ENCODE measurements around the gene ANKRD12. TPM values are rescaled to one million over a fixed set of nuclear protein-coding genes. Genes with fewer than 3 reads are reported as not detected.

The ANKRD12 gene
- polyA plus RNA-seq, 1 donor (not counting 4 experiments of a cell fraction or from before 2014, with no cell fraction given) = 8.0 TPM

- no peaks in the 10 kb centered on the region for H3K36me3 ChIP-seq (ENCODE audit: control insufficient read depth in 2 of 2, extremely low read depth in 1 of 2, insufficient read depth in 2 of 2, low read length in 2 of 2)
- TF ChIP-seq CTCF (optimal IDR thresholded peaks at IDR 0.05 in 1 of 3, IDR thresholded peaks at IDR 0.05 in 1 of 3, conservative IDR thresholded peaks at IDR 0.05 in 1 of 3; ENCODE audit: extremely low read depth in 1 of 3, insufficient read depth in 2 of 3, low read length in 3 of 3) (no peak), EZH2 (IDR thresholded peaks at IDR 0.05; ENCODE audit: low read length) (no peak)
- FAIRE-seq = no peak
These were observed 97.3 kb downstream of the ANKRD12 start for GRCh38 chr18:9233771-9234440.

GRCh38 chr18:9234528-9234927, 97.9 kb downstream of the ANKRD12 start:
- Histone ChIP-seq H3K27me3 (ENCODE audit: control insufficient read depth, extremely low read depth, insufficient read depth, low read length) (no peaks in the 10 kb centered on the region), H3K9me3 (ENCODE audit: control insufficient read depth, low read depth, low read length) (no peaks in the 10 kb centered on the region), H3K9ac (ENCODE audit: control insufficient read depth, extremely low read depth, insufficient read depth, low read length) (no peak overlapping the region), H2AFZ (ENCODE audit: control insufficient read depth, low read length) (no peak overlapping the region), H3K9me1 (ENCODE audit: control insufficient read depth, extremely low read depth, insufficient read depth, low read length) (no peaks in the 10 kb centered on the region), H3K79me2 (ENCODE audit: control insufficient read depth, insufficient read depth, low read length) (peaks cover 2% of the 10 kb centered on the region), H3K4me2 (ENCODE audit: control insufficient read depth, extremely low read depth, insufficient read depth, low read depth, low read length) (no peak overlapping the region), H3K36me3 (ENCODE audit: control insufficient read depth in 2 of 2, extremely low read depth in 1 of 2, insufficient read depth in 2 of 2, low read length in 2 of 2) (no peaks in the 10 kb centered on the region), H3K27ac (ENCODE audit: control insufficient read depth, insufficient read depth, low read length) (no peak overlapping the region), H3K4me1 (ENCODE audit: control insufficient read depth, extremely low read depth, insufficient read depth, low read length) (no peaks in the 10 kb centered on the region), H3K4me3 (ENCODE audit: control insufficient read depth in 2 of 3, extremely low read depth in 1 of 3, insufficient read depth in 2 of 3, low read depth in 1 of 3, low read length in 3 of 3) (no peak overlapping the region), H4K20me1 (ENCODE audit: control insufficient read depth, extremely low read depth, insufficient read depth, low read length) (no peaks in the 10 kb centered on the region)
- no peak for DNase-seq (ENCODE audit: low read depth, low spot score)
- no peak for FAIRE-seq
- no peak for TF ChIP-seq EZH2 (IDR thresholded peaks at IDR 0.05; ENCODE audit: low read length)
- no peak for TF ChIP-seq CTCF (optimal IDR thresholded peaks at IDR 0.05 in 1 of 3, IDR thresholded peaks at IDR 0.05 in 1 of 3, conservative IDR thresholded peaks at IDR 0.05 in 1 of 3; ENCODE audit: extremely low read depth in 1 of 3, insufficient read depth in 2 of 3, low read length in 3 of 3)
- dilution Hi-C loops (cut with MboI; ENCODE audit: extremely low pct_ligation_motif_present, low sequenced_read_pairs) = no loop called here

More at GRCh38 chr18:9233771-9234440, 97.3 kb downstream of the ANKRD12 start:
- H3K4me3 ChIP-seq (ENCODE audit: control insufficient read depth in 2 of 3, extremely low read depth in 1 of 3, insufficient read depth in 2 of 3, low read depth in 1 of 3, low read length in 3 of 3) = no peak overlapping the region
- no peak overlapping the region for H3K27ac ChIP-seq (ENCODE audit: control insufficient read depth, insufficient read depth, low read length)
- H3K9ac ChIP-seq (ENCODE audit: control insufficient read depth, extremely low read depth, insufficient read depth, low read length) = no peak overlapping the region
- H2AFZ ChIP-seq (ENCODE audit: control insufficient read depth, low read length) = no peak overlapping the region
- H3K4me2 ChIP-seq (ENCODE audit: control insufficient read depth, extremely low read depth, insufficient read depth, low read depth, low read length) = no peak overlapping the region
- no peaks in the 10 kb centered on the region for H3K9me3 ChIP-seq (ENCODE audit: control insufficient read depth, low read depth, low read length)
- no peaks in the 10 kb centered on the region for H3K27me3 ChIP-seq (ENCODE audit: control insufficient read depth, extremely low read depth, insufficient read depth, low read length)
- peaks cover 2% of the 10 kb centered on the region for H3K79me2 ChIP-seq (ENCODE audit: control insufficient read depth, insufficient read depth, low read length)
- dilution Hi-C loops (cut with MboI; ENCODE audit: extremely low pct_ligation_motif_present, low sequenced_read_pairs) = no loop called here
- no peaks in the 10 kb centered on the region for H3K9me1 ChIP-seq (ENCODE audit: control insufficient read depth, extremely low read depth, insufficient read depth, low read length)
- no peaks in the 10 kb centered on the region for H4K20me1 ChIP-seq (ENCODE audit: control insufficient read depth, extremely low read depth, insufficient read depth, low read length)
- no peaks in the 10 kb centered on the region for H3K4me1 ChIP-seq (ENCODE audit: control insufficient read depth, extremely low read depth, insufficient read depth, low read length)
- no peak for DNase-seq (ENCODE audit: low read depth, low spot score)
